ENCODE results near the gene HIF1A. TPM values are rescaled to one million over a fixed set of nuclear protein-coding genes. Genes with fewer than 3 reads are reported as not detected.

The HIF1A gene
- total and polyA plus RNA-seq, 2 donors (not counting 3 experiments of a cell fraction or from before 2014, with no cell fraction given): 58.3 to 179 TPM

DNA sequence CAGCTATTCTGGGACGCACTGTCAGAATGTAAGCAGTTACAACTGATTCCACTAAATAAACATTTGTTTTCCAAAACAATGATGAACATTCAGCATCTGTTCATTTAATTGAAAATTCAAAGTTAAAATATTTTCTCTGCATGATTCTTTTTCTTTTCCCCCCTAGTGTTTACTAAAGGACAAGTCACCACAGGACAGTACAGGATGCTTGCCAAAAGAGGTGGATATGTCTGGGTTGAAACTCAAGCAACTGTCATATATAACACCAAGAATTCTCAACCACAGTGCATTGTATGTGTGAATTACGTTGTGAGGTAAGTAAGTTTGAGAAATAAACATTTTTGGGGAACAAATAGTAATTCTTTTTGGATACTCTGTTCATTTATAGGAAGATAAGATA, 38.7 kb downstream of the HIF1A start:
- Histone ChIP-seq H3K4me1 (ENCODE audit: control insufficient read depth, extremely low read depth, insufficient read depth, low read length) (no peaks in the 10 kb centered on the region), H3K9ac (replicated peaks; ENCODE audit: extremely low read depth, insufficient read depth, low read length) (no peak overlapping the region), H3K36me3 (ENCODE audit: control insufficient read depth in 2 of 2, extremely low read depth in 1 of 2, insufficient read depth in 2 of 2, low read length in 2 of 2) (peaks cover 16 to 41% of the 10 kb centered on the region in 2 experiments), H3K4me3 (replicated peaks in 1 of 3; ENCODE audit: insufficient read depth in 1 of 3, low read depth in 1 of 3, low read length in 3 of 3) (no peak overlapping the region), H3K27me3 (ENCODE audit: control insufficient read depth in 2 of 2, insufficient read depth in 2 of 2, low read length in 2 of 2) (no peaks in the 10 kb centered on the region), H3K9me3 (replicated peaks; ENCODE audit: control insufficient read depth, insufficient read depth, low read length) (no peaks in the 10 kb centered on the region), H4K20me1 (replicated peaks; ENCODE audit: control insufficient read depth, extremely low read depth, insufficient read depth, low read length) (no peaks in the 10 kb centered on the region), H3K4me2 (ENCODE audit: insufficient read depth, low read length) (no peak overlapping the region), H3K27ac (ENCODE audit: insufficient read depth, low read depth, low read length) (no peak overlapping the region), H3K9me1 (replicated peaks; ENCODE audit: control insufficient read depth, extremely low read depth, insufficient read depth, low read length) (no peaks in the 10 kb centered on the region), H3K79me2 (ENCODE audit: control insufficient read depth, insufficient read depth, low read length) (peaks cover 74% of the 10 kb centered on the region), H2AFZ (ENCODE audit: low read depth, low read length) (no peak overlapping the region)
- intact Hi-C loops (cut with micrococcal nuclease) (no loop called here), dilution Hi-C loops (cut with MboI; ENCODE audit: extremely low pct_ligation_motif_present, low sequenced_read_pairs) (loop anchor here (25.0 kb wide), 1 partner anchor 272 kb away; no protein-coding TSS in a partner anchor)
- POLR2A ChIA-PET: no interaction called here
- DNase-seq (ENCODE audit: low read depth, low spot score) (no peak), FAIRE-seq (no peak)
- CTCF ChIA-PET: interaction anchor here (0.7 to 2.9 kb wide), 7 partner anchors 13 to 263 kb away, joined by 3 to 10 read pairs (median 5); no protein-coding TSS in a partner anchor
- TF ChIP-seq EZH2 (IDR thresholded peaks at IDR 0.05; ENCODE audit: borderline replicate concordance, low read depth, low read length, severe bottlenecking): no peak
- TF ChIP-seq MYC (IDR thresholded peaks at IDR 0.05; ENCODE audit: low read depth, low read length): no peak
- no peak for TF ChIP-seq POLR2A (IDR thresholded peaks at IDR 0.05; ENCODE audit: low read depth, low read length)
- no peak for TF ChIP-seq FOS (IDR thresholded peaks at IDR 0.05; ENCODE audit: borderline replicate concordance, insufficient read depth, low read length)
- TF ChIP-seq JUN (IDR thresholded peaks at IDR 0.05; ENCODE audit: borderline replicate concordance, insufficient read depth, insufficient read length, low read depth): no peak
- TF ChIP-seq POLR2AphosphoS5 (IDR thresholded peaks at IDR 0.05; ENCODE audit: insufficient read depth, low read depth, low read length): no peak
- TF ChIP-seq MAX (IDR thresholded peaks at IDR 0.05; ENCODE audit: insufficient read depth, insufficient read length): no peak
- TF ChIP-seq, protein P1, sequence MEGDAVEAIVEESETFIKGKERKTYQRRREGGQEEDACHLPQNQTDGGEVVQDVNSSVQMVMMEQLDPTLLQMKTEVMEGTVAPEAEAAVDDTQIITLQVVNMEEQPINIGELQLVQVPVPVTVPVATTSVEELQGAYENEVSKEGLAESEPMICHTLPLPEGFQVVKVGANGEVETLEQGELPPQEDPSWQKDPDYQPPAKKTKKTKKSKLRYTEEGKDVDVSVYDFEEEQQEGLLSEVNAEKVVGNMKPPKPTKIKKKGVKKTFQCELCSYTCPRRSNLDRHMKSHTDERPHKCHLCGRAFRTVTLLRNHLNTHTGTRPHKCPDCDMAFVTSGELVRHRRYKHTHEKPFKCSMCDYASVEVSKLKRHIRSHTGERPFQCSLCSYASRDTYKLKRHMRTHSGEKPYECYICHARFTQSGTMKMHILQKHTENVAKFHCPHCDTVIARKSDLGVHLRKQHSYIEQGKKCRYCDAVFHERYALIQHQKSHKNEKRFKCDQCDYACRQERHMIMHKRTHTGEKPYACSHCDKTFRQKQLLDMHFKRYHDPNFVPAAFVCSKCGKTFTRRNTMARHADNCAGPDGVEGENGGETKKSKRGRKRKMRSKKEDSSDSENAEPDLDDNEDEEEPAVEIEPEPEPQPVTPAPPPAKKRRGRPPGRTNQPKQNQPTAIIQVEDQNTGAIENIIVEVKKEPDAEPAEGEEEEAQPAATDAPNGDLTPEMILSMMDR (IDR thresholded peaks at IDR 0.05; ENCODE audit: extremely low read depth in 1 of 2, insufficient read depth in 1 of 2, low read depth in 1 of 2, low read length in 2 of 2): no peak
- no peak for TF ChIP-seq GATA2 (IDR thresholded peaks at IDR 0.05; ENCODE audit: insufficient read depth, insufficient read length, low read depth, low read length)
- BruUV-seq (replicated peaks): no TSS peak
